Measurements from ENCODE around the gene NFIA. TPM values are rescaled to one million over a fixed set of nuclear protein-coding genes. Genes with fewer than 3 reads are reported as not detected.

NFIA gene
- total and polyA plus RNA-seq, 2 of the 13 experiments (the other 11 are each of a cell fraction or from before 2014, with no cell fraction given), result 14.7 to 28.5 TPM

DNA sequence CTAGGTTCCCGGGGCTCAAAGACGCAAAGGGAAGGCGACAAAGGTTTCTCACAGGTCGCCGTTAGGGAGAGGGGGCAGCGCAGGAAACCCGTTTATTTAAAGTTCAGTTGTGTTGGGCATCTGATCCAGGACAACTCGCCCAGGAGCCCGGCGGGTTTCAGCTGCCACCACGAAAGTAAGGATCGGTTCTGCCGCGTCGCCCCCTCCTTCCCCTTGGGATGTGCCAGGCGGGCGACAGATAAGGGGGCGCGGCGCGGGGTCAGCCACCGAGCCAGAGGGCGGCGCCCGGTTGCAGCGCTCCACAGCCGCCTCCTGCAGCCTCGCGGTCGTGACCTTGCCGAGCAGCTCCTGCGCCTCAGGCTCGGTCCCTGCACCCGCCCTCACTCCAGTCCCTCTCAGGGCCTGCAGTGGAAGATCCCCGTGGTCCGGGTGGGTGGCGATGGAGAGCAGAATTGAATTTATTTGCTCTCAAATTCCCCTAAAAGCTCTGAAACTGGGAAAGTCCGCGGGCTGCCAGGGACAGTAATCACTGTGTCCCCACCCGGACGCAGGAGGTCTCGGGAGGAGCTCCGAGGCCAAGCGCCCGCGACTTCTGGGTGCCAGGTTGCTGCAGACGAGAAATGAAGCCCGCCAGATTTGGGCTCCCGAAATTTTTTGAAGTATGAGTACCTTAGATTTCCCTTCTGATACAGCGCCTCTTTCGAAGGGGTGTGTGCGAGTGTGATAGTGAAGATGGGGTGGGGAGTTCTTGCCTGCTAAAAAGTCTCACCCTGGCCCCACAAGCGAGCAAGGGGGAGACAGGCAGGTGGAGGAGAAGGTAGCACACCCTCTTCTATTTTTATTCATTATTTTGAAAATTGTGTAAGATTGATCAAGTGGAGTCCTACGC is 28.4 kb upstream of the NFIA start (continued):
- TF ChIP-seq, protein P1, sequence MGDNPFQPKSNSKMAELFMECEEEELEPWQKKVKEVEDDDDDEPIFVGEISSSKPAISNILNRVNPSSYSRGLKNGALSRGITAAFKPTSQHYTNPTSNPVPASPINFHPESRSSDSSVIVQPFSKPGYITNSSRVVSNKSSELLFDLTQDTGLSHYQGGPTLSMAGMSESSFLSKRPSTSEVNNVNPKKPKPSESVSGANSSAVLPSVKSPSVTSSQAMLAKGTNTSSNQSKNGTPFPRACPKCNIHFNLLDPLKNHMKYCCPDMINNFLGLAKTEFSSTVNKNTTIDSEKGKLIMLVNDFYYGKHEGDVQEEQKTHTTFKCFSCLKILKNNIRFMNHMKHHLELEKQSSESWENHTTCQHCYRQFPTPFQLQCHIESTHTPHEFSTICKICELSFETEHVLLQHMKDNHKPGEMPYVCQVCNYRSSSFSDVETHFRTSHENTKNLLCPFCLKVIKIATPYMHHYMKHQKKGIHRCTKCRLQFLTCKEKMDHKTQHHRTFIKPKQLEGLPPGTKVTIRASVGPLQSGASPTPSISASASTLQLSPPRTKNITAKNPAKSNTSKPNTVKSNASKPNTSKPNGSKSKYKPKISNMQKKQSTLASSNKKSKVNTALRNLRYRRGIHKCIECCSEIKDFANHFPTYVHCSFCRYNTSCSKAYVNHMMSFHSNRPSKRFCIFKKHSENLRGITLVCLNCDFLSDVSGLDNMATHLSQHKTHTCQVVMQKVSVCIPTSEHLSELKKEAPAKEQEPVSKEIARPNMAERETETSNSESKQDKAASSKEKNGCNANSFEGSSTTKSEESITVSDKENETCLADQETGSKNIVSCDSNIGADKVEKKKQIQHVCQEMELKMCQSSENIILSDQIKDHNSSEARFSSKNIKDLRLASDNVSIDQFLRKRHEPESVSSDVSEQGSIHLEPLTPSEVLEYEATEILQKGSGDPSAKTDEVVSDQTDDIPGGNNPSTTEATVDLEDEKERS (CRISPR knock-in tag; IDR thresholded peaks at IDR 0.05), result no peak
- TF ChIP-seq CC2D1A (CRISPR knock-in tag; IDR thresholded peaks at IDR 0.05) (no peak), ELF1 (CRISPR knock-in tag; IDR thresholded peaks at IDR 0.05) (no peak), MXD1 (CRISPR knock-in tag; IDR thresholded peaks at IDR 0.05) (0 out of 2 replicates have a peak, but pooled peaks have one; percentile 63), ZNF687 (CRISPR knock-in tag; IDR thresholded peaks at IDR 0.05) (peak; percentile 76), MTF1 (CRISPR knock-in tag; IDR thresholded peaks at IDR 0.05) (no peak), GPBP1L1 (CRISPR knock-in tag; IDR thresholded peaks at IDR 0.05) (no peak), KLF13 (CRISPR knock-in tag; IDR thresholded peaks at IDR 0.05) (no peak), SOX6 (IDR thresholded peaks at IDR 0.05) (no peak), SOX6 (CRISPR knock-in tag; IDR thresholded peaks at IDR 0.05) (peak; percentile 64), ZNF570 (CRISPR knock-in tag; IDR thresholded peaks at IDR 0.05; ENCODE audit: borderline replicate concordance) (no peak), STAT5B (CRISPR knock-in tag; IDR thresholded peaks at IDR 0.05) (no peak), TP53 (CRISPR knock-in tag; conservative IDR thresholded peaks at IDR 0.05) (no peak), HMG20B (CRISPR knock-in tag; conservative IDR thresholded peaks at IDR 0.05) (no peak), ZKSCAN5 (CRISPR knock-in tag; IDR thresholded peaks at IDR 0.05) (no peak), MIER2 (CRISPR knock-in tag; IDR thresholded peaks at IDR 0.05) (no peak)
